Epithelial cell of esophagus (primary cell): ENCODE measurements around the gene ATG7.

Experiments
- DNase-seq: peaks from one replicate; pipeline ENCODE4 v3.0.0; 2010; ENCODE audit warnings: low read depth
- H3K4me3 ChIP-seq: 2 replicates; pipeline ENCODE4 v1.5.1; 2011; ENCODE audit warnings: mild to moderate bottlenecking, low read length, control low read depth
- CTCF ChIP-seq: IDR thresholded peaks from 2 replicates; pipeline ENCODE4 v1.5.1; 2011; ENCODE audit warnings: low read depth, mild to moderate bottlenecking, low read length, control low read depth, inconsistent platforms; ENCODE audit not compliant: insufficient read depth; ENCODE audit errors: missing control alignments

The ATG7 gene

GRCh38 chr3:11272906-11273574 lies 843 bp downstream of the ATG7 start:
- TF ChIP-seq CTCF: no peak
- DNase-seq: no peak
- H3K4me3 ChIP-seq: peak overlapping the region; percentile 96

GRCh38 chr3:11273891-11274291 lies 1.7 kb downstream of the ATG7 start:
- H3K4me3 ChIP-seq: no peak overlapping the region
- TF ChIP-seq CTCF: no peak
- DNase-seq: no peak

- no peak for DNase-seq
- TF ChIP-seq CTCF: no peak
- H3K4me3 ChIP-seq: no peak overlapping the region
These were observed 2.5 kb downstream of the ATG7 start for GRCh38 chr3:11274566-11275142.

GRCh38 chr3:11275926-11276325 lies 3.7 kb downstream of the ATG7 start:
- TF ChIP-seq CTCF: no peak
- DNase-seq: no peak
- no peak overlapping the region for H3K4me3 ChIP-seq

- no peak overlapping the region for H3K4me3 ChIP-seq
- DNase-seq: no peak
- TF ChIP-seq CTCF: no peak
These were observed 4.7 kb downstream of the ATG7 start for GRCh38 chr3:11276901-11277300.

GRCh38 chr3:11282250-11283138 lies 10.3 kb downstream of the ATG7 start:
- no peak for DNase-seq
- H3K4me3 ChIP-seq: no peak overlapping the region
- TF ChIP-seq CTCF: no peak
